ENCODE results near the gene SBK1.
"Not testable (repeated sequence)": the region's sequence is repeated elsewhere in the genome, so short reads cannot be mapped to it uniquely, and the experiment has no call there.

The SBK1 gene

GRCh38 chr16:28310796-28311195, 18.5 kb downstream of the SBK1 start:
- DNase-seq: no peak

GRCh38 chr16:28311413-28311812, 19.1 kb downstream of the SBK1 start:
- no peak for DNase-seq

GRCh38 chr16:28311913-28312312, 19.6 kb downstream of the SBK1 start:
- DNase-seq: no peak

- DNase-seq: no peak
These were observed 20.0 kb downstream of the SBK1 start for GRCh38 chr16:28312327-28312726.

GRCh38 chr16:28313587-28313986, 21.3 kb downstream of the SBK1 start:
- no peak for DNase-seq

- no peak for DNase-seq
These were observed 23.7 kb downstream of the SBK1 start for GRCh38 chr16:28316054-28316453.

GRCh38 chr16:28317040-28317880, 24.9 kb downstream of the SBK1 start:
- no peak for DNase-seq

GRCh38 chr16:28318042-28318744, 25.9 kb downstream of the SBK1 start:
- DNase-seq: no peak

- no peak for DNase-seq
These were observed 27.2 kb downstream of the SBK1 start for GRCh38 chr16:28319476-28320022.

GRCh38 chr16:28320023-28320561, 27.8 kb downstream of the SBK1 start:
- no peak for DNase-seq

- no peak for DNase-seq
These were observed 28.4 kb downstream of the SBK1 start for GRCh38 chr16:28320741-28321140.

- no peak for DNase-seq
These were observed 29.5 kb downstream of the SBK1 start for GRCh38 chr16:28321700-28322411.

- DNase-seq: no peak
These were observed 32.0 kb downstream of the SBK1 start for GRCh38 chr16:28324235-28324886.

GRCh38 chr16:28324887-28325279, 32.6 kb downstream of the SBK1 start:
- DNase-seq: no peak

- no peak for DNase-seq
These were observed 34.7 kb downstream of the SBK1 start for GRCh38 chr16:28326881-28327610.

- not testable (repeated sequence) for DNase-seq
These were observed 37.9 kb downstream of the SBK1 start for GRCh38 chr16:28330232-28330631.

- not testable (repeated sequence) for DNase-seq
These were observed 38.7 kb downstream of the SBK1 start for GRCh38 chr16:28330981-28331380.

GRCh38 chr16:28332632-28333031, 40.3 kb downstream of the SBK1 start:
- not testable (repeated sequence) for DNase-seq

- not testable (repeated sequence) for DNase-seq
These were observed 43.4 kb downstream of the SBK1 start for GRCh38 chr16:28335678-28336077.

GRCh38 chr16:28336940-28337710, 44.8 kb downstream of the SBK1 start:
- not testable (repeated sequence) for DNase-seq

GRCh38 chr16:28338230-28338629, 45.9 kb downstream of the SBK1 start:
- DNase-seq: not testable (repeated sequence)
